GM19035 (cell line): ENCODE data around the gene LMTK3.
"Not testable (repeated sequence)": the region's sequence is repeated elsewhere in the genome, so short reads cannot be mapped to it uniquely, and the experiment has no call there.

ENCODE experiments used
- ATAC-seq: cut with Tn5 transposase; IDR thresholded peaks from one replicate; pipeline ENCODE4 v1.9.1; 2021; ENCODE audit not compliant: unreplicated experiment

The LMTK3 gene

GRCh38 chr19:48490981-48491792 lies 20.4 kb downstream of the LMTK3 start:
- ATAC-seq, result no peak

GRCh38 chr19:48489608-48490216 lies 21.9 kb downstream of the LMTK3 start:
- no peak for ATAC-seq

DNA sequence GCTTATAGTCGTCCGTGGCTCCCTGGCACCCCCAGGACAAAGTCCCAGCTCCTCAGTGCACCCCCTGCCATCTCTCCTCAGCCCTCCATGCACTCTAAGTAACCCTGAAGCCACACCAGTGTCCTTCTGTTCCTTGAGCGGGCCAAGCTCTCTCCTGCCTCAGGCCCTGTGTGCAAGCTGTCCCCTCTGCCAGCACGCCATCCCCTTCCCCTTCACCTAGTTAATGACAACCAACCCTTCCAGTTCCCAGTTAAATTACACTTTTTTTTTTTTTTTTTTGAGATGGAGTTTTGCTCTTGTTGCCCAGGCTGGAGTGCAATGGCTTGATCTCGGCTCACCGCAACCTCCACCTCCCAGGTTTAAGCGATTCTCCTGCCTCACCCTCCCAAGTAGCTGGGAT lies 23.2 kb downstream of the LMTK3 start:
- ATAC-seq, result not testable (repeated sequence)

DNA sequence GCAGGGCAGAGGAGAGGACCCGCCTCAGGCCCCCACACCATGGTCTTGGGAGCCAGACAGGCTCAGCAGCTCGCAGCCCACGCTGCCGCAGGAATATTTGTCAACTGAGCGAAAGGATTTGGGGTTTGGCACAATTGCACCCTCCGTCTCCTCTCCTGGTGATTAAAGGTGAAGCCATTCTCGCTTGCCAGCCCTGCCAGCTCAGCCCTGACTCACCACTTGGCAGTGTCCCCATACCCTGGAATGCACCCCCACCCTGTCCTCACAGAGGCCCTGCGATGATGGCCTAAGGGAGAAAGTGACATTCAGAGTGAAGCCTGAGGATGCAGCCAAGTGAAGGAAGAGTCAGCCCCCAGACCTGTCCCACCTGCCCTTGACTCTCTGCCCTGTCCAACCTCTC lies 23.7 kb downstream of the LMTK3 start:
- ATAC-seq, result no peak

DNA sequence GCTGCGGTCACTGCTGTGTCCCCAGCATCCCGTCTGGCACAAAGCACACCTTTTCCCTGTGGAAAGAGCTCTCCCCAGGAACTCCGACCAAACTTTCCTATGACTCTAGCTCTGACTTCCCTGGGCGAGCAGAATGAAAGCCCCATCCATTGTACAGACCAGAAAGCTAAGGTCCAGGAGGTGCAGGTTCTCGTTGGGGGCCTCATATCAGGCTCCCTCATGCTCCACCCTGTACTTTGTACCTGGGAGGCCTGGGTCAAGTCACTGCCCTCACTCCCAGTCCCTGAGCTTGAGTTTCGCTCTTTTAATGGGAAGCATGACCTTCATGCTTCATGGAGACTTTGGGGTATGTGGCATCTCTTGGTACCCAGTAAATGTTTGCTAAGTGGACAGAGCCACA lies 24.1 kb downstream of the LMTK3 start:
- no peak for ATAC-seq

- not testable (repeated sequence) for ATAC-seq
These were observed 24.9 kb downstream of the LMTK3 start for GRCh38 chr19:48486706-48487105.

- no peak for ATAC-seq
These were observed 26.6 kb downstream of the LMTK3 start for GRCh38 chr19:48484931-48485612.

DNA sequence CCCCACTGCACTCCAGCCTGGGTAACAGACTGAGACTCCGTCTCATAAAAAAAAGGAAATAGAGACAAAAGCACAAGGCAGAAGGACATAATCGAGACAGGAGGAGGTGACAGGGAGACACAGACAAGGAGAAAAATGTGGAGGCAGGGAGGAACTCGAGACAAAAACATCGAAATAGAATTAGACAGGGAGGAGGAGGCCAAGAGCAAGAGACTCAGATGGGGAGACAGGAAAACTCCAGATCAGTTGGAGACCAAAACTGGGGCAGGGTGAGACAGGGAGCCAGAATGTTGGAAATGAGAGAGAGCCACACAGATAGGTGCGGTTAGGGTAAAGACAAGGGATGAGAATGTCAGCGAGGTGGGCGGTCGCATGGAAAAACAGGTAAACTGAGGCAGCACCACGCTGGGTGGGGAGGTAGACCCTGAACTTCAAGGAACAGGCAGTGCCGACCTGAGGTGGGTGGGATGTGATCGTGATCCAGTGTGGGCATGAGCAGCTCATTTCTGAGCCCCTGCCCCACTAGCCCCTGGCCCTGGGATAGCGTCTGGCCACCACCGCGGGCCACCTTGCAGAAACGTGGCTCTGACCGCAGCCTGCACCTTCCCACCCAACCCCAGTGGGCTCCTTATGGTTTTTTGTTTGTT lies 27.3 kb downstream of the LMTK3 start:
- no peak for ATAC-seq

DNA sequence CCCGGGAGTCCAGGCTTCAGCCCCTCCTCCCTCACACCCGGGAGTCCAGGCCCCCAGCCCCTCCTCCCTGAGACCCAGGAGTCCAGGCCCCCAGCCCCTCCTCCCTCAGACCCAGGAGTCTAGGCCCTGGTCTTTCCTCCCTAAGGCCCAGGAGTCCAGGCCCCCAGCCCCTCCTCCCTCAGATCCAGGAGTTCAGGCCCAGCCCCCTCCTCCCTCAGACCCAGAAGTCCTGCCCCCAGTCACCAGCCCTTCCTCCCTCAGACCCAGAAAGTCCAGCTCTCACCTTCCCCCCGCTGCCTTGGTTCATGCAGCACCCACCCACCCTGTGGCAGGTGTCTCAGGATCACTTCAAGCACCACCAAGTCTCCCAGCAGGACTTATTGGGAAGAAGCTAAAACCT lies 28.3 kb downstream of the LMTK3 start:
- ATAC-seq, result no peak

DNA sequence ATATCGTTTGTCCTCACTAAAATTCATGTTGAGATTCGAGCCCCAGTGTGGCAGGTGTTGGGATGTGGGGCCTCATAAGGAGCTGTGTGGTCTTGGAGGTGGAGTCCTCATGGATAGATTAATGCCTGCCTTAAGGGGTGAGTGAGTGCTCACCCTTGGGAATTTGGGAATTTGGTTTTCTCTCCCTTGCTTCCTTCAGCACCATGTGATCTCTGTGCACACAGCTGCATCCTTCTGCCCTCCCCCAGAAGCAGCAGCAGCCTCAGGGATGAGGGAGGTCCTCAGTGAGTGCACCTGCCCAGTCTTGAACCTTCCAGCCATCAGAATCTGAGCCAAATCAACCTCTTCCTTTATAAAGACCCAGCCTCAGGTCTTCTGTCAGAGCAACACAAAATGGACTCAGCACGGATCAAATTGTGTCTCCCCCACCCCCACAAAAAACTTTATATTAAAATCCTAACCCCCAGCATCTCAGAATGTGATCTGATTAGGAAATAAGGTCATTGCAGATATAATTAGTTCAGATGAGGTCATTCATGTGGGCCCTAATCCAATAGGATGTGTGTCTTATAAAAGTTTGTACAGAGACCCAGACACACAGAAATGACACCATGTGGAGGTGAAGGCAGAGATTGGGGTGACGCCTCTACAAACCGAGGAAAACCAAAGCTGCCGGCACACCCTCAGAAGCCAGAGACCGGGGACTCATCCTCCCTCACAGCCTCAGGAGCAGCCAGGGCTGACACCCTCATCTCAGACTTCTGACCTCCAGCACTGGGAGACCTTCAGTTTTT lies 29.6 kb downstream of the LMTK3 start:
- no peak for ATAC-seq

GRCh38 chr19:48480558-48481500 lies 30.8 kb downstream of the LMTK3 start:
- ATAC-seq, result no peak

DNA sequence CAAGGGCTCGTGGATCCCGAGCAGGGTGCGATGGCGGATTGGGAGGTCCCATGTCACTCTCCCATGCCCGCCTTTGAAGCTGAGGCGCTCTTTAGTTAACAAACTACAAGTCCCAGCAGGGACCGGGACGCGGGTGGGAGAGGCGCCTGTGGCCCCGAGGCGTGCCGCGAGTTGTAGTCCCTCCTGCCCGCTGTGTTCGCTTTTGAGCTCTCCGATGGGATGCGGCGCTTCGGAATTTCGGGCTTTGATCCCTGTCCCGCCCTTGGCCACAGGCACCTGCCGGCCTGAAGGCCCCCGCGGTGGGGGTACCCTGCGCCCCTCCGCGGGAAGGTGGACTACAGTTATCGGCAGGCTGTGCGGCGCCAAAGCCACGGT lies 31.5 kb downstream of the LMTK3 start:
- ATAC-seq, result no peak

- no peak for ATAC-seq
These were observed 31.9 kb downstream of the LMTK3 start for GRCh38 chr19:48479686-48480085.

DNA sequence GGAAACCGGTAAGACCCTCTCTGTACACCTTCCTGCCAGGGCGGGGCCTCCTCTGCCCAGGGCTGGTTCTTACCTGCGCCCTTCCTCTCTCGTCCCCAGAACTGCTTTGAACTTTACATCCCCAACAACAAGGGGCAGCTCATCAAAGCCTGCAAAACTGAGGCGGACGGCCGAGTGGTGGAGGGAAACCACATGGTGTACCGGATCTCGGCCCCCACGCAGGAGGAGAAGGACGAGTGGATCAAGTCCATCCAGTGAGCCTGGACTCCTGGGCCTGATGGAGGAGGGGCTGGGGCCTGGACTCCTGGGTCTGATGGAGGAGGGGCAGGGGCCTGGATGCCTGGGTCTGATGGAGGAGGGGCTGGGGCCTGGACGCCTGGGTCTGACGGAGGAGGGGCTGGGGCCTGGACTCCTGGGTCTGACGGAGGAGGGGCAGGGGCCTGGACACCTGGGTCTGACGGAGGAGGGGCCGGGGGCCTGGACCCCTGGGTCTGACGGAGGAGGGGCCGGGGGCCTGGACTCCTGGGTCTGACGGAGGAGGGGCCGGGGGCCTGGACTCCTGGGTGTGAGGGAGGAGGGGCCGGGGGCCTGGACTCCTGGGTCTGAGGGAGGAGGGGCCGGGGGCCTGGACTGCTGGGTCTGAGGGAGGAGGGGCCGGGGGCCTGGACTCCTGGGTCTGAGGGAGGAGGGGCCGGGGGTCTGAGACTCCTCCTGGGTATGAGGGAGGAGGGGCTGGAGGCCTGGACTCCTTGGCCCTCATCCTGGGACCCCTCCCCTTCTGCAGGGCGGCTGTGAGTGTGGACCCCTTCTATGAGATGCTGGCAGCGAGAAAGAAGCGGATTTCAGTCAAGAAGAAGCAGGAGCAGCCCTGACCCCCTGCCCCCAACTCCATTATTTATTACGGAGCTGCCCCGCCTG lies 33.0 kb downstream of the LMTK3 start:
- ATAC-seq, result no peak

DNA sequence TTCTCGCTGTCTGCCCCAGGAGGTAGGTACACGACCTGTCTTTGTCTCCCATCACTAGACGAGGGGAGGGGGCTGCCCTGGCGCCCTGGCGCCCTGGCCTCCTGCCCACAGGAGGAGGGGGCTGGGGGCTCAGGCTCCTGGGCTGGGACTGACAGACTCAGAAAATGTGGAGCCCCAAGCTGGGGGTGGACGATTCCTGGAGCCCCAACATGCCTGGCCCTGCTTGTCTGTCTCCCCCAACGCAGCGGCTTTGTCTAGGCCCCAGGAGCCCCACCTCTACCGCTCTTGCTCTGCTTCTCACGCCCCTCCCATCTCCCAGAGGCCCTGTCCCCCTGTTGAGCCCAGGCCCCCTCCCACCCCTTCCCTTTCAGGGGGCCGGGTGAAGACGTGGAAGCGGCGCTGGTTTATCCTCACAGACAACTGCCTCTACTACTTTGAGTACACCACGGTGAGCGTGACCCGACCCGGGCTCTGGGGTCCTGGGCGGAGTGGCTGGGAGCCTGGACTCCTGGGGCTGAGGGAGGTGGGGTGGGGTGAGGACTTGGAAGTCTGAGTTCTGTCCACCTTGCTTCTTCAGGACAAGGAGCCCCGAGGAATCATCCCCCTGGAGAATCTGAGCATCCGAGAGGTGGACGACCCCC lies 33.8 kb downstream of the LMTK3 start:
- ATAC-seq, result no peak

- ATAC-seq, result no peak
These were observed 34.5 kb downstream of the LMTK3 start for GRCh38 chr19:48477067-48477685.

- ATAC-seq, result no peak
These were observed 35.5 kb downstream of the LMTK3 start for GRCh38 chr19:48476176-48476575.
